ENCODE measurements around the gene DCC.

DCC gene

GRCh38 chr18:53169346-53169745, 829.3 kb downstream of the DCC start:
- no peak overlapping the region for H3K4me2 ChIP-seq (ENCODE audit: low read depth, low read length, poor library complexity, severe bottlenecking)
- no peak overlapping the region for H2AFZ ChIP-seq (ENCODE audit: low read length)
- H3K27me3 ChIP-seq (ENCODE audit: insufficient read depth, low read length, poor library complexity, severe bottlenecking): no peaks in the 10 kb centered on the region
- H3K79me2 ChIP-seq (ENCODE audit: insufficient read depth, low read length): no peaks in the 10 kb centered on the region
- H3F3A ChIP-seq (ENCODE audit: low read depth): no peaks in the 10 kb centered on the region
- TF ChIP-seq EZH2phosphoT487 (IDR thresholded peaks at IDR 0.05; ENCODE audit: borderline replicate concordance): no peak
- TF ChIP-seq, protein P1, sequence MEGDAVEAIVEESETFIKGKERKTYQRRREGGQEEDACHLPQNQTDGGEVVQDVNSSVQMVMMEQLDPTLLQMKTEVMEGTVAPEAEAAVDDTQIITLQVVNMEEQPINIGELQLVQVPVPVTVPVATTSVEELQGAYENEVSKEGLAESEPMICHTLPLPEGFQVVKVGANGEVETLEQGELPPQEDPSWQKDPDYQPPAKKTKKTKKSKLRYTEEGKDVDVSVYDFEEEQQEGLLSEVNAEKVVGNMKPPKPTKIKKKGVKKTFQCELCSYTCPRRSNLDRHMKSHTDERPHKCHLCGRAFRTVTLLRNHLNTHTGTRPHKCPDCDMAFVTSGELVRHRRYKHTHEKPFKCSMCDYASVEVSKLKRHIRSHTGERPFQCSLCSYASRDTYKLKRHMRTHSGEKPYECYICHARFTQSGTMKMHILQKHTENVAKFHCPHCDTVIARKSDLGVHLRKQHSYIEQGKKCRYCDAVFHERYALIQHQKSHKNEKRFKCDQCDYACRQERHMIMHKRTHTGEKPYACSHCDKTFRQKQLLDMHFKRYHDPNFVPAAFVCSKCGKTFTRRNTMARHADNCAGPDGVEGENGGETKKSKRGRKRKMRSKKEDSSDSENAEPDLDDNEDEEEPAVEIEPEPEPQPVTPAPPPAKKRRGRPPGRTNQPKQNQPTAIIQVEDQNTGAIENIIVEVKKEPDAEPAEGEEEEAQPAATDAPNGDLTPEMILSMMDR (conservative IDR thresholded peaks at IDR 0.05; ENCODE audit: low read length): no peak
- H3K9me2 ChIP-seq (replicated peaks; ENCODE audit: low read depth, low read length): no peaks in the 10 kb centered on the region
- H3K4me3 ChIP-seq (ENCODE audit: low read length, poor library complexity, severe bottlenecking): no peak overlapping the region
- H4K20me1 ChIP-seq (ENCODE audit: insufficient read depth, low read length, poor library complexity, severe bottlenecking): no peaks in the 10 kb centered on the region
- H3K9ac ChIP-seq (ENCODE audit: low read depth, low read length, poor library complexity, severe bottlenecking): no peak overlapping the region
- no peaks in the 10 kb centered on the region for H3K9me3 ChIP-seq (ENCODE audit: insufficient read depth, low read depth, low read length)
- no peaks in the 10 kb centered on the region for H3K36me3 ChIP-seq (ENCODE audit: insufficient read depth, low read length)
- H3K4me1 ChIP-seq (ENCODE audit: insufficient read depth, low read length, poor library complexity, severe bottlenecking): no peaks in the 10 kb centered on the region

DNA sequence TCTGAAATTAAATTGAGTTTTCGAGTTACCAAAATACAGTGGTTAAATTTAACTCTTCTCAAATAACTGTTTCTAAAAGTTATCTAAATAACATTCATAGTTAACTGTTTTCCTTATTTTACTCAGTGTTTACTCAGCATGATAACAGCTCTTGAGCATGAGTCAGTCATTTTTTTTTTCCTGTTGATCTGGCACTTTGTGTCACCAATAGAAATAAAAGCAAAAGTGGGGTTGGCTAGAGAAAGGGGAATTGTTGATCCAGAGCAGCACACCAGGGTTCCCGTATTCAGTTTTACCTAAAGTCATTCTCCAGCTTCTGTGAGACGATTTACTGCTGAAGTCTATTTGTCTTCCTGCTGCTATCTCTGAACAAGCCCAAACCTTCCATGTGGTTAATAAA, 851.6 kb downstream of the DCC start:
- H2AFZ ChIP-seq (ENCODE audit: low read length): no peak overlapping the region
- TF ChIP-seq, protein P1 (conservative IDR thresholded peaks at IDR 0.05; ENCODE audit: low read length): no peak
- no peak for TF ChIP-seq EZH2phosphoT487 (IDR thresholded peaks at IDR 0.05; ENCODE audit: borderline replicate concordance)
- H3K9me2 ChIP-seq (replicated peaks; ENCODE audit: low read depth, low read length): no peaks in the 10 kb centered on the region
- no peaks in the 10 kb centered on the region for H3K79me2 ChIP-seq (ENCODE audit: insufficient read depth, low read length)
- no peaks in the 10 kb centered on the region for H4K20me1 ChIP-seq (ENCODE audit: insufficient read depth, low read length, poor library complexity, severe bottlenecking)
- no peaks in the 10 kb centered on the region for H3F3A ChIP-seq (ENCODE audit: low read depth)
- no peak overlapping the region for H3K9ac ChIP-seq (ENCODE audit: low read depth, low read length, poor library complexity, severe bottlenecking)
- H3K4me3 ChIP-seq (ENCODE audit: low read length, poor library complexity, severe bottlenecking): no peak overlapping the region
- no peaks in the 10 kb centered on the region for H3K4me1 ChIP-seq (ENCODE audit: insufficient read depth, low read length, poor library complexity, severe bottlenecking)
- H3K27me3 ChIP-seq (ENCODE audit: insufficient read depth, low read length, poor library complexity, severe bottlenecking): no peaks in the 10 kb centered on the region
- no peaks in the 10 kb centered on the region for H3K36me3 ChIP-seq (ENCODE audit: insufficient read depth, low read length)
- no peak overlapping the region for H3K4me2 ChIP-seq (ENCODE audit: low read depth, low read length, poor library complexity, severe bottlenecking)
- no peaks in the 10 kb centered on the region for H3K9me3 ChIP-seq (ENCODE audit: insufficient read depth, low read depth, low read length)

- Histone ChIP-seq H3F3A (ENCODE audit: low read depth) (no peaks in the 10 kb centered on the region), H3K79me2 (ENCODE audit: insufficient read depth, low read length) (no peaks in the 10 kb centered on the region), H3K9ac (ENCODE audit: low read depth, low read length, poor library complexity, severe bottlenecking) (no peak overlapping the region), H3K36me3 (ENCODE audit: insufficient read depth, low read length) (no peaks in the 10 kb centered on the region), H3K27me3 (ENCODE audit: insufficient read depth, low read length, poor library complexity, severe bottlenecking) (no peaks in the 10 kb centered on the region), H3K4me1 (ENCODE audit: insufficient read depth, low read length, poor library complexity, severe bottlenecking) (no peaks in the 10 kb centered on the region), H2AFZ (ENCODE audit: low read length) (no peak overlapping the region), H3K9me2 (replicated peaks; ENCODE audit: low read depth, low read length) (no peaks in the 10 kb centered on the region), H4K20me1 (ENCODE audit: insufficient read depth, low read length, poor library complexity, severe bottlenecking) (no peaks in the 10 kb centered on the region), H3K9me3 (ENCODE audit: insufficient read depth, low read depth, low read length) (no peaks in the 10 kb centered on the region), H3K4me3 (ENCODE audit: low read length, poor library complexity, severe bottlenecking) (no peak overlapping the region), H3K4me2 (ENCODE audit: low read depth, low read length, poor library complexity, severe bottlenecking) (no peak overlapping the region)
- TF ChIP-seq EZH2phosphoT487 (IDR thresholded peaks at IDR 0.05; ENCODE audit: borderline replicate concordance): no peak
- TF ChIP-seq, protein P1 (conservative IDR thresholded peaks at IDR 0.05; ENCODE audit: low read length): no peak
These were observed 853.9 kb downstream of the DCC start for GRCh38 chr18:53193870-53194269.

Data from Loucy (cell line).